Epithelial cell of esophagus (primary cell): ENCODE data around the gene AHRR.
A peak's percentile ranks its signal among the peaks of the same experiment; 100 is the strongest.
"Not testable (repeated sequence)": the region's sequence is repeated elsewhere in the genome, so short reads cannot be mapped to it uniquely, and the experiment has no call there.

Experiments used
- DNase-seq: peaks from one replicate; pipeline ENCODE4 v3.0.0; 2010; ENCODE audit warnings: low read depth
- H3K4me3 ChIP-seq: 2 replicates; pipeline ENCODE4 v1.5.1; 2011; ENCODE audit warnings: mild to moderate bottlenecking, low read length, control low read depth
- CTCF ChIP-seq: IDR thresholded peaks from 2 replicates; pipeline ENCODE4 v1.5.1; 2011; ENCODE audit warnings: low read depth, mild to moderate bottlenecking, low read length, control low read depth, inconsistent platforms; ENCODE audit not compliant: insufficient read depth; ENCODE audit errors: missing control alignments

The AHRR gene

GRCh38 chr5:396531-396961 lies 75.0 kb downstream of the AHRR start:
- DNase-seq = no peak
- no peak for TF ChIP-seq CTCF

GRCh38 chr5:398141-398474 lies 76.6 kb downstream of the AHRR start:
- DNase-seq, H3K4me3 ChIP-seq: not testable (repeated sequence)

More at GRCh38 chr5:396531-396961, 75.0 kb downstream of the AHRR start:
- H3K4me3 ChIP-seq = no peak overlapping the region

- no peak for DNase-seq
- TF ChIP-seq CTCF = no peak
- H3K4me3 ChIP-seq = no peak overlapping the region
These were observed 77.2 kb downstream of the AHRR start for GRCh38 chr5:398475-399295.

GRCh38 chr5:399296-400281 lies 78.1 kb downstream of the AHRR start:
- TF ChIP-seq CTCF = no peak
- no peak overlapping the region for H3K4me3 ChIP-seq
- peak; percentile 16 for DNase-seq

DNA sequence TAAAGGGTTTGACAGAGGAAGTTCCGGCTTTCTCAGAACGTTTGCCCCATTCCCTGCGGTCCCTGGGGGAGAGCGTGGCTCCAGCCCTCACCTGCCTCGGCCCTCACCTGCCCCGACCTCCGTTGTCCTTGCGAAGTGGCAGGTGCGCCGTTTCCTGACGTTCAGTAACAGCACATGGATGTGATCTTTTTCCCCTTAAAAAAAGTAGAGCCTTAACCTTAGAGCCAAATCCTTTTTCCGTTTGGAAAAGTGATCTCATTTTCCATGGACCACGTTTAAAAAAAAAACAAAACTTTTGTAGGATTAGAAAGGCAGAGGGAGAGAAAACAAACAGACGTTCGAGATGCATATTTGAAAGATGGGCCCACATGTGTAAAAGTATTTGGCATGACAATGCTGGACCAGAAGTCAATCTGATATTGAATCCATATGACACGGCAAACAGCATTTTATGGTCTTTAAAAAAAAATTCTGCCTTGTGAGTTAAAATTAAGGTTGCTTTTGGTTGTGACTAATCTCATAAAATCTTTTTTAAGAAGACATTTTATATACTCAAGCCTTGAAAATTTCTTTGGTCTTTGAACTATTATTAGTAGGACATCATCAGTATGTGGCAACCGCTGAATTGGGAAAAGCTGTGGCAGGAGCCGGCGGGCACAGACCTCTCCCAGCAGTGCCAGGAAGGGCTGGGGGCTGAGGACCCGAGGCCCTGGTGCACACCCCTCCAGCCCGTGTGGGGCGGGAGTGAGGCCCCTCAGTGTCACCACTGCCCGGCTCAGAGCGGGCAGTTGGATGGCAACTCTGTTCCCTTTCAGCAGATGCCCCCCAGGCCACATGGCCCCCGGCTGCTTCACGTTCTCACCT lies 79.0 kb downstream of the AHRR start:
- TF ChIP-seq CTCF = no peak
- no peak overlapping the region for H3K4me3 ChIP-seq
- no peak for DNase-seq

- no peak for TF ChIP-seq CTCF
- no peak overlapping the region for H3K4me3 ChIP-seq
- DNase-seq = no peak
These were observed 79.9 kb downstream of the AHRR start for GRCh38 chr5:401146-402034.

DNA sequence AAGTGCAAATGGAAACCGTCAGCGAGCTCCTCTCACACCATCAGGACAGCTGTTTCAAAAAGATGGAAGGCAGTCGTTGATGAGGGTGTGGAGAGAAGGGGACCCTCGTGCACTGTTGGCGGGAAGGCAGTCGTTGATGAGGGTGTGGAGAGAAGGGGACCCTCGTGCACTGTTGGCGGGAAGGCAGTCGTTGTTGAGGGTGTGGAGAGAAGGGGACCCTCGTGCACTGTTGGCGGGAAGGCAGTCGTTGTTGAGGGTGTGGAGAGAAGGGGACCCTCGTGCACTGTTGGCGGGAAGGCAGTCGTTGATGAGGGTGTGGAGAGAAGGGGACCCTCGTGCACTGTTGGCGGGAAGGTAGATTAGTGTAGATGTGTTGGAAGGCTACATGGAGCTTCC lies 80.7 kb downstream of the AHRR start:
- DNase-seq, H3K4me3 ChIP-seq: not testable (repeated sequence)
